GM21381 (cell line): ENCODE results near the gene KCNK10.

Experiments used
- ATAC-seq: cut with Tn5 transposase; IDR thresholded peaks from one replicate; pipeline ENCODE4 v1.9.1; 2021; ENCODE audit warnings: mild to moderate bottlenecking, moderate library complexity; ENCODE audit not compliant: unreplicated experiment

The KCNK10 gene

DNA sequence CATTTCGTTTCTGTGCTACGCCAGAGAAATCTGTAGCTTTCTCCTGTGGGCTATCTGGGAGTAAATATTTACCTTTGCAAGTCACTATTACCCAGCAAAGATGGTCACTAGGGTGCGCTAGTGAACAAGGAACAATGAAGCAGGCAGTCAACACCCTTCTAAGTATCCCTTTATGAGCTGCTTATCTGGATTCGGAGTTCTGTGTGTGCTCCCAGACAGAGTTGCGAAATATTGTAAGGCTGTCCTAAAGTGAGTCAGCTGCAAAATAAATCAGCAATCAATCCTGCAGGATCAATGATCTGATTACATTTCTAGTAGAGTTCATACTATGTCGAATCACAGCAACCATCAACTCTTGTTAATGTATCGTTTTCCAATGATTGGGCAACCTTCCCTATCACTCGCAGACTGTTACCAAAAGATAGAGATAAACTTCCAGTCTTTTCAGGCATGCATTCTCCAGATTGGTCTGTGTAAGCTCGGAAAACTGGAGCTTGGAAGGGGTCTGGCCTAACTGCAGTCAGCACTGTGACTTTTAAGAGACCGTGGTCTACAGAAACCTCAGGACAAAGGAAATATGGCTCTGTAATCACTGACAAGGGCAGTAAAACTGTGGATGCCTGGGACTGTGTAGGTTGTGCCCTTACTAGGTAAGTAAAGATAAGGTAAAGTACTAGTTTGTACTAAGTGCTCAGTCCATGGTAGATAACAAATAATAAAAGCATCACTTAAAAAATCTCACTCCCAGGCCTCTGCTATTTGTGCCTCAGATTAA is 133.5 kb downstream of the KCNK10 start:
- ATAC-seq = peak; percentile 86

DNA sequence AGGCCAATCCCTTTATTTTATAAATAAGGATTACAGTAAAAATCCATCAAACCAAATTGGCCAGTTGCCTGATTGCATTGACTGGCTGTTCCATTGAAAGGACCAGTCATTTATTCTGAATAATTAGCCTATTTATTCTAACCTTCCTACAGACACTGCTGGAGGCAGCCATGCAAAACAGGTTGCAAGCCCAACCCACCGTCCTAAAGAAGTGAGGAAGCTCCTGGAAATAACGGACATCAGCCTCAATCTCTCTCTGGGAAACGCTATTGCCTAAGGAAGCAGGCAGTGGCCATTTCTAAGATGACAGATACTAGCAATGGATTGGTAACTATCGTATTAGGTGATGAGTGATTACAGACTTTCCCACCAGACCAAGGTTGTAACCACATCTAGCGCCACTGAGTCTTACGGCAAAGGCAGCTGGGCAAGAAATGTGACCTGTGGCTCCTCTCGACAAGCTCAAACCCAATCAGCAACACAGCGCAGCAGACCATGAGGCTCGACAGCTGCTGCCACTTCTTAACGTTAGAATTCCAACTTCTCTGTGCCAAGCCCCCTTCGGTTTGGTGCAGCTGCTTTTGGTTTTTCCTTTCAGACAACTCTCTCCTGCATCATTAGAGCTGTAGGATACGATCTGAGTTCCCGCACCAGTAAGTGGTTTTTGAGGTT is 134.2 kb downstream of the KCNK10 start:
- ATAC-seq = peak; percentile 8

DNA sequence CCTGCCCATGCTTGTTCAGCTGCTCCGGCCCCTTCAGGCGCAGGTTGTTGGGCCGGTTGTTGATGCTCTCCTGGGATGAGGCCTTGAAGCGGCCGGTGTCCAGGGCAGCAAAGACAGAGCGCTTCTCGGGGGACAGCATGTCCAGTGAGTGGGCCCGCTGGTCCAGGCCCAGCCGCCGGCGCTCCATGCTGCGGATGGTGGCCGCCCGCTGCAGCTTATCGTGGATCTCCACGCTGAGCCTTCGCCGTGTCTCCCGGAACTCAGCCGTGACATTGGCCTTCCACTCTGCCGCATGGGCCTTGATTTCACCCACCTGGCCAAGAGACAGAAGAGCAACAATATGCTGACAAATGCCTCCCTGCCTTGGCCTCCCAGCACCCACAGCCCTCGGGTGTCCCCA is 137.2 kb downstream of the KCNK10 start:
- ATAC-seq = no peak

DNA sequence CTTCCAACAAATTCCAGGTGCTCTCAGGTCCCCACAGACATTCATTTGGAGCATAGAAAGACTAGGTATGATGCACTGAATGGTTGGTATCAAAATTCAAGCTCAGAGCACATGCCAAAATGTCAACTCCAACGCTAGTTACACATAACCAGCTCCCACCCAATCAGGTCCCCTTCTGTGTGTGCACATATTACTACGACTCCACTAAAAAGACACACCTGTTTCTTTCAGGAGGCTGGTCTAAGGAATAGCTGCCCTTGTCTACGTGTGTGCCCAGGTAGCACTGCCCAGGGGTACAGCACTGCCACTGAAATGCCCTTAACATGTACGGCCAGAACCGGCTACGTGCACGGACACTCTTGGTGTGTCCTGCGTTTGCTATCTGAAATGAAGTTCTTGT is 138.1 kb downstream of the KCNK10 start:
- no peak for ATAC-seq

DNA sequence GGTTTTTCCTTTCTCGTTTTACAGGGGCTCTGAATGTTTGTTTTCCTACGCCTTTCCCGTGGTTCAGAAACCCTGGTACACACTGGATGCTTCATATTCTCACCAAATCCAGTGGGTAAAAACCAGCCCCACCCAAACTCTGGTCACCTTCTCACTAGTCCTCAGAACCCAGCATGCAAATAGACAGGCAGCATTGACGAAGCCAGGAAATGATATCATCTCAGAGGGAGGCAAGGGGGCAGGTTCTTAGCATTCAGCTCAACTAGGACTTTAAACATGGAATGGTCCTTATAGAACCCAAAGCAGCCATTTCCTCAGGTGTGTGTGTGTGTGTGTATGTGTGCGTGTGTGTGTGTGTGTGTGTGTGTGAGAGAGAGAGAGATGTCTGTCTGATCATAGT is 142.0 kb downstream of the KCNK10 start:
- ATAC-seq = no peak

DNA sequence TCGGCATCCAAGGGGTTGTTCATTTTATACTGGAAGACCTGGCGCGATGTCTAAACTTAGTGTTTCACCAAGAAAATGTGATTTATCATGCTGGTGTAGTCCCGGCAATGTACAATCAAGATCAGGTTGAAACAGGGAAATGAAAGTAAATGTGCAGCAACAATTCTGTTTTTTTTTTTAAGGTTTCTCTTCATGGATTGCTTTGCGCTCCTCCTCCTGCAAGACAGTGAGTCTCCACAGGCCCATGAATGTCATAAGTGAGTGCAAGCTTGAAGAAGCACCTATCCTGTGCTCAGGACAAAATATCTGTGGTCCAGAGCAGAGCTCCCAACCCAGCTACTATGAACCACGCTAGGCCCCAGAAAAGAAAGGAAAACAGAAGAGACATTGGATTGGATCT is 143.4 kb downstream of the KCNK10 start:
- no peak for ATAC-seq

DNA sequence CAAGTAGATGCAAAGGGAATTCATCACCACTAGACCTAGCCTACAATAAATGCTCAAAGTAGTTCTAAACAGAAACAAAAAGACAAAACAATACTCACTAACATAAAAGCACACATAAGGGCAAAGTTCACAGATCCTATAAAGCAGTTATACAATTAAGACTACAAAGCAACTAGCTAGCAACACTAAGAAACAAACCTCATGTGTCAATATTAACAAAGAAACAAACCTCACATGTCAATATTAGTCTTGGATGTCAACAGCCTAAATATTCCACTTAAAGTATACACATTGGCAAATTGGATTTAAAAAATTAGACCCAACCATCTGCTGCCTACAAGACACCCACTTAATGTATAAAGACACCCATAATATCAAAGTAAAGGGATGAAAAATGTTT is 152.7 kb downstream of the KCNK10 start:
- ATAC-seq = no peak

DNA sequence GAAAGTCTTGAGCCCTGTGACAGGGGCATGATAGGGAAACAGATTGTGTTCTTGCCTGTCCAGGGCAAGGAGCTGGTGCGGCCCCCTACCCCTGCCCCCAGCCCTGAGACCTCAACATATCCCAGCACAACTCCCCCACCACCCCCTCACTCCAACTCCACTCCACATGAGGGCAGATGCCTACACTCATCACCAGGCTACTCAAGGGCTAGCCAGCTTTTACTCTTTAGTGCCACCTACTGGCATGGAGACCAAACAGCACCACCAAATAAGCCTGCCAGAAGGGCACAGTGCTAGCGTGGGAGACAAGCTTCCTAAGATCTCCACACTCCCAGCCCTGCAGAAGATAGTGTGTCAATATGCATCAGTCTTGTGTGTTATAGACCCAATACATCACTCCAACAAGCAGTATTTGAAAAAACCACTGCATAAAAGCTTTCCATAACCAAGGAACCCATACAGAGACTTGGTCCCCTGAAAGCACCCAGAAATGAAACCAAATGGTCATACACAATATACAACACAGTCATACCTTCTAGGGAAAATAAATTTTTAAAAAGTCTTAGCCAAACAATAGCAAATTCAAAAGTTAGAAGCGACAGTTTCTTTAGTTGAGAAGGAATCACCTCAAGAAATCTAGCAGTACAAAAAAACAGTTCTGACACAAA is 154.4 kb downstream of the KCNK10 start:
- peak; percentile 77 for ATAC-seq

DNA sequence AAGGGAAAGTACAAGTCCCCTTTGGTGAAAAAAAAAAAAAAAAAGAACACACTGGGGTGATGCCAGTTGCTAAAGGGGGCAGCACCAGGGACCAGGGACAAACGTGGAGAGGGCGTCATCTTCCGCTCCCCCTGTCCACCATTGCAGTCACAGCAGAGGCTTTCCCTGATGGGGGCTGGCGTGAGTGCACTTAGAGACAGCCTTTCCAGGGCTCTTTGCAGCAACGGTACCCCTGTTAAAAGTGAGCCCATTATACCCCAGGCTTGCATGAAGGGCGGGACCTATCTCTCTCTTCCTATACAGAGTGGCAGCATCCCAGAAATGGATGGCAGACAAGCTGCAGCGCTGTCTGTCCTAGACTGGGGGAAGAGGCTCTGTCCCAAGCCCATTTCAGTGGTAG is 155.0 kb downstream of the KCNK10 start:
- ATAC-seq = no peak

DNA sequence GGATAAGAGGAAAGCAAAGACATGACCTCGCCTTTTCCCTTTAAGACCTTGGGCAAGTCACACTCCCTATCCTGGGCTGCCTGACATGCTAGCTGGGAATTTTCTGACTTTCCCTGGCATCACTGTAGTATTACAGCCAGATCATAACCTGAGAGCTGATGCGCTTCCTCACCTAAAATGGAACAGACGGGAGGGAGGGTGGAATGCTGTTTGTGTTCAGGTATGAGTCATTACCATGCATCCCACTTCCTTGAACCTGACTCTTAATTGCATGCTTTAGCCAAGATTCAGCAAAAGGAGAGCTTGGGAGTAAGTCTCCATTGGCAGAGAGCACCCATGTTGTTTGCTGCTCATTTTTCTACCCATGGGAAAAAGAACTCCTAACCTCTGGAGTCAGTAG is 156.5 kb downstream of the KCNK10 start:
- no peak for ATAC-seq

DNA sequence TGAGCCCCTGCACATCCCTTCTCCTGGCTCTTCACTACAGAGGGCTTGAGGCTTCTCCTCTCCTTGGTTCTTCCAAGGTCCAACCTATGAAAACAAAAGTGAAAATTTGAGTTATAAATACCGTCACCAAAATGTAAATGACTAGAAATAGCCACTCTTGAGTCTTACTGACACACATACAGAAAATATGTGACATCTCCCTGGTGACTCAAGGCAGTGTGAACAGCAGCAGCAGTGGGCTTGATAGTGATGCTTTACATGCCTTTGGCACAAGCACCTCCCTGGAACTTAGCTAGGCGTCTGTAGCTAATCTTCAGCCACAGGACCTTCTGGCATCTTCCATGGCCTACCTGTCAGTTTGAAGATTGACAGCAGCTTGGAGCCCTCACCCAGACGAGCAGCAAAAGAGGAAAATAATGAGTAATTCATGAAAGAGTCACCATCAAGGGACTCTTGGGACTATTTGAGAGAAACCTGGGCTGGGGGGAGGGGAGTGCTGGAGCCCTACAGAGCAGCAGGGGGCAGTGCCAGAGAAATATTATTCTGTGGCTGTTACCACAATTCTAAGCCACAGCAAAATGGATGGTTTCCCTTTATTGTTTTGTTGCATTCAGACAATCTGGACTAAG is 158.0 kb downstream of the KCNK10 start:
- ATAC-seq = no peak

DNA sequence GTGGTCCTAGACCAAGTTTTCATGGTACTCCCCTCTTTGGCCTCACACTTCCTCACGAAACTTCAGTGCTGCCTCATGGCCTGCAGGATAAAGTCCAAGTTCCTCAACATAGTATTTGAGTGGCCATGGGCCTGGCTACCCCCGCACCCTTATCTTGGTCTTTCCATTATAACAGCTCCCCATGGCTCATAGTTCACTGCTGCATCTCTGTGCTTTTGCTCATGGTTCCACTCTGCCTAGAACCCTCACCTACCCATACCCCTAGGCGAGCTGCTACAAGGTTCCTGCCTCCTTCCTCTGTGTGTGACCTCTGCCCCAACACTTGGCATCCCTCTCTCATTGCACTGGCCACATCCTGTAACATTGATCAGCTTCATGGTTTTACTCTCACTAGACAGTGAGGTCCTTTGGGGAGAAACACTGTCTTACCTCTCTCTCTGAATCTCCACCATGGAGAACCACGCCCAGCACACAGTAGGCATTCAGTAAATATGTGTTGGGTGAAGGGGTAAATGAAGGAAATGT is 159.3 kb downstream of the KCNK10 start:
- ATAC-seq = no peak

DNA sequence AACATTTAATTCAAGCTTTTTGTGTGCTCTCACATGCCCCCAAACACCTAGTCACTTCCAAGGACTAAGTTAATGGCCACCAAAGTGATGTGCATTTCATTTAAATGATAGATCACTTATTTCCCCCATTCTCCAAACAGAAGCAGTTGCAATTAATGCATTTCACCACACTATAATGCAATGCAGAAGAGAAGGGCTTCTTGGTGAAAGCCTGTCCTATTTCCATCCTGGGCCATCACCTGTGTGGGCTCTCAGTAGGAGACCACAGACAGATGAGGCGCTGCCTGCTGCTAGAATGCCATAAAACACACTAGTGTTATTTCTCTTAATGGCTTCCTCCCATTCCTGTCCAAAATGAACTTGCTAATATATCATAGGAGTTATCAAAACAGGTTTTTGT is 166.9 kb downstream of the KCNK10 start:
- no peak for ATAC-seq

DNA sequence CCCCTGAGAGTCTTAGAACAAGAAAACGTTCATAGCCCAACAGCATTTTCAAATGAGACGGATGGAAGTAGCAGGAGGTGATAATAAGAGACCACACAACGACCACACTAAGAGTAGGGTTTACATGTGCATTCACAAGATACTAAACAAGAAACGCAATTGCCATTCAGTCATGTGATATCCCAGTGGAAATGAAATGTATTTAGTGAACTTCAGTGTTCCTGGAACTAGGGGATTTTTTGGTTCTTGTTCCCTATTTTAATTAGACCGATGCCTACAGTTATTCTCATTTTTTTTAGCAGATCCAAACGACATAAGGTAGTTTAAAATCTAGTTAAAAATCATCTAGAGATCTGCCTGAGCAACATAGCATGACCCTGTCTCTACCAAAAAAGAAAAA is 168.1 kb downstream of the KCNK10 start:
- ATAC-seq = no peak

DNA sequence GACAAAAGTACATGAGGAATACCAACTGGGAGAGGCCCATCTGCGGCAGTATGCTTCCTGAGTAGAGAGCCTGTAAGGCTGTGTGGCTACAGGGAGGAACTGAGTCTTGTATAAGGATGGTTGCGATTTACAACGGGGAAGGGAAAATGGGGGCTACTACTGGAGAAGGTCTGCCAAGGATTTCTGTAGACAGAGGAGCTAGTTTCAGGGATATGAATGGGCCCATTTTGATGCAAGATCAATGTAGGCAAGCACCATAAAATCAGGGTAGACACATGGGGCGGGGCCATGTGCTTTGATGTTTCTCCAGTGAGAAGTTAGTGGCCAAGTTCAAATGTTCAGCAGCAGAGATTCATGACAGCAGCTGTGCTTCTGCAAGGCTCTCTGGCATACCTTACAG is 168.7 kb downstream of the KCNK10 start:
- ATAC-seq = no peak

DNA sequence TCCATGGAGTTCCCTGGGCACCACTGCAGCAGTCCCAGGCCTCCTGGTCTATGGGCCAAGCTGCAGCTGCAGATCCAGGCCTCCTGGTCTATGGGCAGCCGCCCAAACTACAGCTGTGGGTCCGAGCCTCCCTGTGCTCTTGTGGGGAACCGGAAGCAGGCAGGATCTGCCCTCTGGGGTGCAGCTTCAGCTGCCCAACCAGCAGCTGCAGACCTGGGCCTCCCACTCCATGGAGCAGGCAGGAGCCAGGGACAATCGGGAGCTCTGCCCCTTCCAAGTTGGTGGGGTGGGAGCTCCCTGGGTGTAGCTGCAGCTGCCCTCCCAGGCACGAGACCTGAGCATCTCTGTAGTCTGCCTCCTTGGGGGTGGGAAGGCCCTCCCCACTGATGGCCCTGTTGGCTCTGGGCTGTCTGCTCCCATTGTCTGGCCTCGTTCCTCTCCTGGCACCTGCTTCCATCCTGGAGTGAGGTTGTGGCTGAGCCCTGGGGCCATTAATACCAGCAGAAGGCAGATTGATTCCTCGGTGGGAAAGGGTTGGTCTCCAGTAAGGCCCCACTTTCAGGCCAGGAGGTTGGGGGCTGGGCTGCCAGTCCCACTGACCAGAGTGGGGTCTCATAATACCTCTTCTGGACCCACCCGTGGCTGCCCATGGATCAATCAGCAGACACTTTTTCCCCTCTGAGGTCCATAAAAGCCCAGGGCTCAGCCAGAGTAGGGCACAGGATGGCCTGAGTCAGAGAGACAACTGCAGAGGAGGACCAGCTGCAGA is 176.0 kb downstream of the KCNK10 start:
- no peak for ATAC-seq

DNA sequence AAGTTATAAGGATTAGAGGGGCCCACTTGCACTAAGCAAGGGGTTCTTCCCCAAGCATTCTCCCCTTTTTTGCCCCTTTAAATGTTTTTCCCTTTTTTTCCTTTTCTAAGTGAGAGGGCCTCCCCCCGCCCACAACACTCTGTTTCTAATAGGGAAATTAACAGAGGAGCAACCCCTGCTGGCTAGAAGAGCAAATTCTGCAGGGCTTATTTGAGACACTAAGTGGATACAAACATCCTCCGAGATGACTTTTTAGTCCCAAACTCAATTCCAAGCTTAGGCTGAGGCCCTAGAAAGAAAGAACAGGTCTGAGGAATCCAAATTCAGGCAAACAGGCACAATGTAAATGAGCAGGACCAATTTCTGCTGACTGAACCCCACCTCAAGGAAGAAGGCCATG is 179.3 kb downstream of the KCNK10 start:
- ATAC-seq = no peak

DNA sequence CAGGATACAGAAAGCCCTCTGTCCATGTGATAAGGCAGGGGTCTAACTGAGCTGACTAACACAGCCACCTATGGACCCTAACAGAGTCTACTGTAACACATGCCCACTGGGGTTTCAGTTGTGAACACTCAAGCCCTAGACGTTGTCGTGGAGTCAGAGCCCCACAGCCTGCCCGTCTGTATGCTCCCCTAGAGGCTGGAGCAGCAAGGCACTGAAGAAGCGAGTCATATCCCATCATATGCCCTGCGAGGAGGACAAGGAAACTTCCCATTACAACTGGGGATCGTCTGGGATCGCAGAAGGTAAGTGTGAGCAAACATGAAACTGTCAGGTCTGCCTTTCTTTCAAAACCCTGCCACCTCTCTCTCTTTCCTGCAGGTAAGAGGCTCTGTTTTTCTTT is 180.1 kb downstream of the KCNK10 start:
- no peak for ATAC-seq

DNA sequence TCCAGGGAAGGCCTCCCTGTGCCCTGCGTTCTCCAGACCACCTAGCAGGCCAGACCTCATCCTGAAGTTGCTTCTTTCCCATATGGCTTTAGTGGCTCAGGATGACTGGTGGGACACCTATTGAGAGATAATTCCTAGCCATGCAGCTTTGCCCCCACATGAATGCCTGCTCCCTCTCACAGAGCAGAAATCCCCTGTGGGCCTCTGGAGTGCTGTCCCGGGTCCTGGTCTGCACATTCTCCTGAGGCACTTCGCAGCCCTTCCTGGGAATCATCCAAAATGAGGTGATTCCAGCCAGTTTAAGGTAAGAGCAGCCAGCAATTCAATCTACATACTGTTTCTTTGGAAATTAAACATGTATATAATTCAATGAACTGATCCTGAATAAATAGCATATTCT is 182.2 kb downstream of the KCNK10 start:
- ATAC-seq = no peak

DNA sequence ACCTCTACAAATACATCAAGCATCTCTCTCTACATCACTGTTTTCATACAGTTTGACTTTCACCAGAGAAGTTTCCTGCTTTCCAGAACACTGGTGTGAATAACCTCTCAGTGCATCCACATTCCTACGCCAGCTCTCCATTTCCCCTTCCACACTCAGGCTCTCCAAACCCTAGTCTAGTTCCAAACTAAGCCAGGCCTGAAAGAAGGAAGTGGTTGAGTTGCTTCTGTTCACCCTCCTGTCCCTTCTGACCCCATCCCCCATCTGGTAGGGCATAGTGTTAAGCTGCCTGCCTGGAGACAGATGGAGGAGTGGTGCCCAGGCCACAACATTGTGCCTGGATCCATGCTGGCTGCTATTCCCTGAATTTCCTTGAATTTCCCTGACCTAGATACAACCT is 185.7 kb downstream of the KCNK10 start:
- no peak for ATAC-seq
